Stimulated activated naive CD4-positive, alpha-beta T cell treated with Interleukin-2 at 50 U/mL for 16 hours (primary cell): ENCODE measurements around the gene RIOK2.
"Not testable (repeated sequence)": the region's sequence is repeated elsewhere in the genome, so short reads cannot be mapped to it uniquely, and the experiment has no call there.

Experiments used
- DNase-seq: peaks from one replicate; lab custom pipeline; 2025; lab: John Stamatoyannopoulos, UW

The RIOK2 gene

GRCh38 chr5:97183100-97183929 lies at the start of gene RIOK2:
Gene RIOK2, minus strand, starts transcription at chr5:97183247. Its CDS starts 56 bp downstream, at chr5:97183191.
- DNase-seq = peak; percentile 92

- DNase-seq = no peak
Observed at GRCh38 chr5:97231025-97231636, 48.1 kb upstream of the RIOK2 start.

GRCh38 chr5:97229688-97230285 lies 46.7 kb upstream of the RIOK2 start:
- DNase-seq = no peak

- no peak for DNase-seq
Observed at GRCh38 chr5:97229196-97229595, 46.1 kb upstream of the RIOK2 start.

GRCh38 chr5:97225222-97225621 lies 42.2 kb upstream of the RIOK2 start:
- no peak for DNase-seq

GRCh38 chr5:97224112-97224750 lies 41.2 kb upstream of the RIOK2 start:
- no peak for DNase-seq

GRCh38 chr5:97223596-97223995 lies 40.5 kb upstream of the RIOK2 start:
- DNase-seq = no peak

- no peak for DNase-seq
Observed at GRCh38 chr5:97209343-97209742, 26.3 kb upstream of the RIOK2 start.

GRCh38 chr5:97208714-97209113 lies 25.7 kb upstream of the RIOK2 start:
- no peak for DNase-seq

- DNase-seq = no peak
Observed at GRCh38 chr5:97208184-97208713, 25.2 kb upstream of the RIOK2 start.

GRCh38 chr5:97194366-97194765 lies 11.3 kb upstream of the RIOK2 start:
- no peak for DNase-seq

- DNase-seq = no peak
Observed at GRCh38 chr5:97193355-97193688, 10.3 kb upstream of the RIOK2 start.

- DNase-seq = no peak
Observed at GRCh38 chr5:97192580-97193354, 9.7 kb upstream of the RIOK2 start.

GRCh38 chr5:97191893-97192292 lies 8.8 kb upstream of the RIOK2 start:
- no peak for DNase-seq

- DNase-seq = not testable (repeated sequence)
Observed at GRCh38 chr5:97189523-97189922, 6.5 kb upstream of the RIOK2 start.

GRCh38 chr5:97183930-97184213 lies 825 bp upstream of the RIOK2 start:
- no peak for DNase-seq

- no peak for DNase-seq
Observed at GRCh38 chr5:97182571-97183099, 412 bp downstream of the RIOK2 start.

GRCh38 chr5:97181856-97182545 lies 1.0 kb downstream of the RIOK2 start:
- DNase-seq = no peak

- not testable (repeated sequence) for DNase-seq
Observed at GRCh38 chr5:97179457-97179856, 3.6 kb downstream of the RIOK2 start.

GRCh38 chr5:97172227-97172626 lies 10.8 kb downstream of the RIOK2 start:
- DNase-seq = no peak

GRCh38 chr5:97171703-97172102 lies 11.3 kb downstream of the RIOK2 start:
- no peak for DNase-seq
